AG10803 (cell line): ENCODE results near the gene PPARD.
A peak's percentile ranks its signal among the peaks of the same experiment; 100 is the strongest.
"Not testable (repeated sequence)": the region's sequence is repeated elsewhere in the genome, so short reads cannot be mapped to it uniquely, and the experiment has no call there.

Experiments
- DNase-seq: peaks from one replicate; pipeline ENCODE4 v3.0.0; 2010; ENCODE audit warnings: low read depth
- H3K4me3 ChIP-seq: 2 replicates; pipeline ENCODE4 v1.5.1; 2011; ENCODE audit warnings: mild to moderate bottlenecking, low read length, control low read depth
- CTCF ChIP-seq: conservative IDR thresholded peaks from 2 replicates; pipeline ENCODE4 v1.5.1; 2011; ENCODE audit warnings: mild to moderate bottlenecking, low read length, control low read depth, inconsistent platforms

PPARD gene

GRCh38 chr6:35330541-35331119 is 11.7 kb upstream of the PPARD start:
- no peak for TF ChIP-seq CTCF
- no peak overlapping the region for H3K4me3 ChIP-seq
- no peak for DNase-seq

GRCh38 chr6:35332074-35332887 is 10.1 kb upstream of the PPARD start:
- DNase-seq = not testable (repeated sequence)

GRCh38 chr6:35341557-35341956 is 801 bp upstream of the PPARD start:
- no peak for TF ChIP-seq CTCF
- no peak overlapping the region for H3K4me3 ChIP-seq
- DNase-seq = no peak

More at GRCh38 chr6:35332074-35332887, 10.1 kb upstream of the PPARD start:
- H3K4me3 ChIP-seq = not testable (repeated sequence)

GRCh38 chr6:35343092-35343834 is 905 bp downstream of the PPARD start:
- TF ChIP-seq CTCF = no peak

GRCh38 chr6:35343835-35344550 is 1.6 kb downstream of the PPARD start:
- TF ChIP-seq CTCF = no peak
- DNase-seq = no peak
- H3K4me3 ChIP-seq = peak overlapping the region; percentile 87

More at GRCh38 chr6:35343092-35343834, 905 bp downstream of the PPARD start:
- DNase-seq = no peak
- H3K4me3 ChIP-seq = peak overlapping the region; percentile 87

- H3K4me3 ChIP-seq = no peak overlapping the region
- TF ChIP-seq CTCF = no peak
- DNase-seq = no peak
Measured at GRCh38 chr6:35351422-35351821, 9.1 kb downstream of the PPARD start.

- no peak for DNase-seq
- TF ChIP-seq CTCF = no peak
- no peak overlapping the region for H3K4me3 ChIP-seq
Measured at GRCh38 chr6:35352735-35353134, 10.4 kb downstream of the PPARD start.
